Measurements from ENCODE around the gene CDK19. TPM values are rescaled to one million over a fixed set of nuclear protein-coding genes. Genes with fewer than 3 reads are reported as not detected.
A peak's percentile ranks its signal among the peaks of the same experiment; 100 is the strongest.

Gene CDK19
- total RNA-seq, 1 donor from 2014 or later = 41.1 TPM

DNA sequence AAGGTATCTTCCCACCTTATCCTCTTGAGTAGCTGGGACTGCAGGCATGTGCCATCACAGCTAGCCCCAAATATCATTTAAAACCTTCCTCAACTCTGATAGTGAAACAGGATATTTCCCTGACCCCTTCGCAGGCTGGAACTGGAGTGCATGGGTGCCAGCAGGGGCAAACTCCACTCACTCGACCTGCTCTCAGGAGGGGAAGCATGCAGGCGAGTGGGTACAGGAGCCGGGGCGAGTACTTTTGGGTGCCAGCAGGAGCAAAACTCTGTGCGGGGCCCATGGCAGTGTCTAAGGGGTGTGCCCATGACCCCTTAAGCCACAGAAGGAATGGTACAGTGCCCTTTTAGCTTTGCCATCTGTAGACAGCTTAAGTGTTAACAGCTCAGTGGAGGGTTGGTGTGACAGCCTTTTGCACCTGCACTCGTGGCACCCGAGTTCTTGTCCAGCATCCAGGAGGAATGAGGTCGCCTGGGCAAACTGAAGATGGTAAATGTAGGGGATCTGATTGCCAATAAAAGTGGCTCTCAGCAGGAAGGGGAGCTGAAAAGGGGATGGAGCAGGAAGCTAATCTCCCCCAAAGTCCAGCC, 155.1 kb downstream of the CDK19 start:
- DNase-seq (ENCODE audit: low spot score) = no peak

DNA sequence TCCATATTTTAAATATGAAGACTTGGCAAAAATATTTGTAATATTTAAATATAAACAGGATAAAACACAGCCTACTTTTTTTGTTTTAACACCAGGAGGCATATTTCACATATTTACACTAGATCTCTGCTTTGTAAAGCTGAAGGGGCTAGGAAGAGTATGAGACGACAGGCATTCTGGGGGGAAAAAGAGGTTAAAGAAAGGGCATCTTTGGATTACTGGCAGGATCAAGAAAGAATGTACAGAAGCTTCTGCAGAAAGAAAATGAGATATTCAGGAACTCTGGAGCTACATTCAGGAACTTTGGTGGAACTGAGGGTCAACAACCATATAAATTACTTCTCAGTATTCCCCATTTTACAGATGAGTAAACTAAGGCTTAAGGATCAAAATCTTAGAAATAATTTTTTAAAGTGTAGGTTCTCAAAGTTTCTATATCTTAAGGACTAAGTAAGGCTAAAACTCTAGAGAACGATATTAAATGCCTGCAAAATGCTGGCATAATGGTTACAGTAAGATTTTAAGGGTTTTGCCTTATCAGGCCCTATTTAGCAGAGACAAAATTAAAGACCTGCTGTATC, 156.5 kb downstream of the CDK19 start:
- DNase-seq (ENCODE audit: low spot score) = no peak

DNA sequence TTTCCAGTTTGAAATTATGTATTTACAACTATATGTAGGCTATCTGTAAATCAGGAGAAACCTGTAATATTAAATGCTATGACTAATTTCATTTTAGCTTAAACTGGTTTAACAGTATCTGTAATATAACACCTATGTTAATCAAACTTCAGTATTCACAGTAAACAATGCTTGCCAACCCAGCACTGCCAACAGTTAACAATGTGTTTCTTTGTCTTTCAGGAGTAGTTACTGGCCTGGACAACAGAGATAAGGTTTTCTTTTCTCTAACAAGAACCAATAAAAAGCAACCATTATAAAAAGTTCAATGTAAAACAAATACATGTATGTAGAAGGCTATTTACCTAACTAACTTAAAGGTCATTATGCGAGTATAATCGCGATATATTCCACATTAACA, 158.8 kb downstream of the CDK19 start:
- DNase-seq (ENCODE audit: low spot score) = peak; percentile 45

DNA sequence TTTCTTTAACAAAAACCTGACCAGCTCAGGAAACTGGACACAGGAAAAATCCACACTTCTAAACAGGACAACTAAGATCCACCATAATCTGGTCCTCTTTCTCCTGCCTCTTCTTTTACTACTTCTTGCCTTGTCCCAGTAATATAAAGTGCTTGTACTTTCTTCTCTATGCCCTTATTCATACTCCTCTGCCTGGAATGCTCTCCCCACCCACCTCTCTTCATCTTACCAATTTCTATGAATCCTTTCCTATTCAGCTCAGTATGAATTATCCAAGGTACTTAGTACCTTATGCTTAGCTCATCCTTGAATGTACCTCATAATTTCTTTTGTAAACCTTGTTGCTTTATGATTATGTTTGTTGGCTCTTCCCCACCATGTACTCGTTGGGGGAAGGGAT, 159.4 kb downstream of the CDK19 start:
- no peak for DNase-seq (ENCODE audit: low spot score)

DNA sequence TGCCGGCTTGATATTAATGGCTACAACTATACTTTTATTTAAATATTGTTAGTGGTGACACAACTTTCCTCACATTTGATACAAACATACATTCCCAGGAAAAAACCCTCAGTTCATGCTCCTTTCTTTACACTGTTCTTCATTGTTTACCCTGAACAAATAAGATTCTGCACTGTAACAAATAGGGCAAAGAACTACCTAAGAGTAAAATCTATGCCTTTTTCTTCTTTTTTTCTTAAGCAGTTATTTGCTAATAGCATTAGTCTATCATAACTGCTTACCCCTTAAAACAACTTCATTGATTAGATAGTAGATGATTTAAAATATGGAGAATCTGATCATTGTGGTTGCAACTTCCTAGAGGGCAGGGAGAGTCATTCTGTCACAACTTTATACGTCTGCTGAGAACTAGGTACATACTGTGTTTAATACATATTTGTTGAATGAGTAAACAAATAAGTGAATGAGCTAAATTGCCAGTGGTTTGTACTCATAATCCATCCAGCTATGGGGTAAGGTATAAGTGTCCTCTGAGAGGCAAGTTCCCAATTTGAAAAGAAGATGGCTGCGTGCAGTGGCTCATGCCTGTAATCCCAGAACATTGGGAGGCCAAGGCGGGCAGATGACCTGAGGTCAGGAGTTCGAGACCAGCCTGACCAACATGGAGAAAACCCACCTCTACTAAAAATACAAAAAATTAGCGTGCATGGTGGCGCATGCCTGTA, 161.0 kb downstream of the CDK19 start:
- DNase-seq (ENCODE audit: low spot score) = no peak

DNA sequence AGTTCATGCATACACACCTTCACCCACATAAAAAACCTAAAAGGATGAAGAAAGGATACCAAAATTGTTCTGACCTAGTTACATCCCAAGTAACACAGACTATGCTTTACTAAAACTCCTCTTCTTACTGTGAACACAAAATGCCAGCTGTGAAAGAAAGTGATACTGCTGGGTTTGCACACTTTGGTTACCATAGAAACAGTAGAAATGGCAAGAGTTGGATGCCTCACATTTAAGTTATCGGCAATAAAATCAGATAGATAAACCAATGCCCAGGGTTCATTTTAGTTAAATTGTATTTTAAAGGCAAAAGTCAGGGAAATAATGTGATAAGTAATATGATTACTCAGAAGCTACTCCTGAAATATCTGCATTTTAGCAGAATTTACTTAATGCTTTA, 161.9 kb downstream of the CDK19 start:
- no peak for DNase-seq (ENCODE audit: low spot score)

DNA sequence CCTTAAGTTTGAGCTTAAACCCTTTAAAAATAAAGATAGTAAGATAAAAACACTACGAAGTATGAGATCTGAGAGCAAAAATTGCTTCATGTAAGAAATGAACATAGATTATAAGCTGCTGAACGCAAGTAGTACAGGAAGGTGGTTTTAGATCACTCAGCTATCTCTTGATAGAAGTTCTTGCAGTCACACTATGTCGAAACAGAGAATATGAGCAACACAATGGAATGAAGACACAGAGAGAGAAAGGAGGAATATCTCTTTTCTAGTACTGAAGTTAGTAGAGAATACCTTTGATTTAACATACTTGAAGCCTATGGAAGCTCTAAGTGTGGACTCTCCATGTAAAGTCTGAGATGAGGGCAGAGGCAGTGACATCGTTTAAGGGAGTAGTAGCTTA, 162.7 kb downstream of the CDK19 start:
- no peak for DNase-seq (ENCODE audit: low spot score)

DNA sequence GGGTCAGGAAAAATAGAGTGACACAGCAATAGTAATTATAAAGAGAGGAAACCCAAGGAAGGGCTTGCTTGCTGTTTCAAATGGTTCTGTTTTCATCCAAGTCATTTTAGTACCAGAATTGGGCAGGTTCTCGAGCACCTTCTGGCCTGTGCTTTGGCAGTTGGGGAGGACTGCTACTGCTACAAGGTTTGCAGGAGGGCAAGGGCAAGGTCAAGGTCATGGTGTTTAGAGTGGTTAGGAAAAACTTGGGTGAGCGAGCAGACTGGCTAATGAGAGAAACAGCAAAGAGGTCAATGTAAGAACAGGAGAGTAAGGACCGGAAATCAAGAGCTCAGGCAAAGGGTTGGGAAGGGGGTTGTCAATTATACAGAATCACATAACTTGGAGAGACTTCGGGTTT, 164.5 kb downstream of the CDK19 start:
- DNase-seq (ENCODE audit: low spot score) = no peak

DNA sequence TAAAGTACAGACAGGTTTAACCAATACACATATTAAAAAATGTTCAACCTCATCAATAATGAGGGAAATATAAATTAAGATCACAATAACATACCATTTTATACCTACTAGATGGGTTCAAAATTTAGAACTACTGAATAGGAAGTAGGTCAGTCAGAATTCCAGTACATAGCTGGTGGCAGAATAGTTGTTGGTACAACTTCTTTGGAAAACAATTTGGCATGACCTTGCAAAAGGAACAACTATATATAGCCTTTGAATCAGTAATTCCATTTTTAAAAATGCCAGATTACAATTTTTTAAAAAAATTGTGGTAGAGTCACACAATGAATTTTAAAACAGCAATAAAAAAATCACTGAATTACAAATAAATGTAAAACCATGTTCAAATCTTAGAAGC, 165.6 kb downstream of the CDK19 start:
- DNase-seq (ENCODE audit: low spot score) = no peak

DNA sequence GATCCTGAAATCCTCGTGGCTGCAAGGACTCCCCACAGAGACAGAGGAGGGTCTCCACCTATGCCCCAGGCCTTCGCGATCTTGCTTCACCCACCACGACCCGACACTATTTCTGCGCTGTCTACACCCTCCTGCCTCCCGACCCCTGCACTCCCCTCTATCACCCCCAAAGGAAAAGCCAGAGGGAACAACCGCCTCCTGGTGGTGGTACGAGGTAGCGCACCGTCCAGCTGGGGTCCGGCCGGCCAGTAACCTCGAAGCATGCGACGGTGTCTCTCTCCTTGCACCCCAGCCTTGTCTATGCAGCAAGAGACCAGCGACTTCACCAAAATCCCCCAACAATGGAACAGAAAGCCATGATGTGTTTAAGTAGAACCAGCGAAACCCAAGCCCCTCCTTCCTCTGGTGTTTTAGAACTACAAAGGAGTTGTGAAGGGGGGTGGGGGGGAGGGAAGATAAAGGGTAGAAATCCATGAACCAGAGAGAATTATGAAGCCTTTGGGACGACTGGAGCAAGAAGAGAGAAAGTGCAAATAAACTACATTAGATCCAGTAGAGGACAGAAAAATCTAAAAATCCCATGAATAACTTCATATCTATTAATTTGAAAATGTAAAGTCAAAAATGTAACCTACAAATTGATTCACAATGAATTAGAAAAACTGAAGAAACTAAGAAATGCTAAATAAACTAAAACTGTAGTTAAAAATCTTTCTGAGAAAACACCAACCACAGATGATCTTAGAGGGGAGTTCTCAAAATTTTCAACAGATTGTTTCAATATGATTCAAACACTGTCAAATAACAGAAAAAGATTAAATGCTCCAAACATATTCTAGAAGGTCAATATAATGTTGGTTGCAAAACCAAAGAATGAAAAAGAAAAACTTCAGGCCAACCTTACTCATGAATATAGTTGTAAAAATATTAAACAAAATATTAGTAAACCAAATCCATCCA, 168.0 kb downstream of the CDK19 start:
- no peak for DNase-seq (ENCODE audit: low spot score)

DNA sequence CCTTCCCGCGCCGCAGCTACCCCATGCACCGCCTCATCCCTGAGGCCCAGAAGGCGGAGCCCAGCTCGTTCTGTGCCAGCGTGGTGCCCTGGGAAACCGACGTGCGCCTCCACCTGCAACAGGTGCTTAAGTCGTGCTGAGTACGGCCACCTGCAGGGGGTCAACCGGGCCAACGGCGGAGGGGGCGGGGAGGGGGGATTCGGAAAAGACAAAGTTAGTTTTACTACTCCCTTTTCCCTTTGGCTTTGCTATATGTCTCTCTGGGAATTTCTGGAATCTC, 168.9 kb downstream of the CDK19 start:
- DNase-seq (ENCODE audit: low spot score) = no peak

DNA sequence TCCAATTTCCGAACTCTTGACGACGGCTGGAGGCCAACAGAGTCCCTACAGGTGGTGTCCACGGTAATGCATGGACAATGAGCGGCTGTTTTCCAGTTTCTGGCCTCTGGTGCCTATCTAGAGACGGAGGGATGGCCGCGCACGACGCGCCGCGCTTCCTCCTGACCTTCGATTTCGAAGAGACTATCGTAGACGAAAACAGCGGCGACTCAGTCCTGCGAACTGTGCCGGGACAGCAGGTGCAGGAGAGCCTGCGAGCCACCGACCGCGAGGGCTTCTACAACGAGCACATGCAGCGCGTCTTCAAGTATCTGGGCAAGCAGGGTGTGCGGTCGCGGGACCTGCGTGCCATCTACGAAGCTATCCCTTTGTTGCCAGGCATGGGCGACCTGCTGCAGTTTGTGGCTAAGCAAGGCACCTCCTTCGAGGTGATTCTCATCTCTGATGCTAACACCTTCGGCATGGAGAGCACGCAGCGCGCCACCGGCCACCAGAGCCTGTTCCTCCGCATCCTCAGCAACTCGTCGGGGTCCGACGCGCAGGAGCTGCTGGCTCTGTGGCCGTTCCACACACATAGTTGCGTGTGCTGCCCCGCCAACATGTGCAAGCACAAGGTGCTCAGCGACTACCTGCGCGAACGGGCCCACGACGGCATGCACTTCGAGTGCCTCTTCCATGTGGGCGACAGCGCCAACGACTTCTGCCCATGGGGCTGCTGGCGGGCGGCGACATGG, 169.4 kb downstream of the CDK19 start:
- no peak for DNase-seq (ENCODE audit: low spot score)

DNA sequence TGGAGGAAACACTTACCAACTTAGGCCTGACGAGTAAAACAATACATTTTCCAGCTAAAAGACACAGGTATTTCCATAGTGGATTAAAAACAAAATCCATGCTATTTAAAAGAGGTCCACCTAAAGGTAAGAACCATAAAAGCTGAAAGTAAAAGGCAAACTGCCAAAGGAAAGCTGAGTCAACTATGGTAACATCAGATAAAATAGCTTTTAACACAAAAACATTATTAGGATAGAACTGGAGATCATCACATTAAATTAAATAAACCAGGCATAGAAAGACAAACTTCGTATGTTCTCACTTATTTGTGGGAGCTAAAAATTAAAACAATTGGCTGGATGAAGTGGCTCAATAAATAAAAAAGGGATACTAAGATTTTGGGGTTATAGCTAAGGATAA, 172.1 kb downstream of the CDK19 start:
- DNase-seq (ENCODE audit: low spot score) = no peak

DNA sequence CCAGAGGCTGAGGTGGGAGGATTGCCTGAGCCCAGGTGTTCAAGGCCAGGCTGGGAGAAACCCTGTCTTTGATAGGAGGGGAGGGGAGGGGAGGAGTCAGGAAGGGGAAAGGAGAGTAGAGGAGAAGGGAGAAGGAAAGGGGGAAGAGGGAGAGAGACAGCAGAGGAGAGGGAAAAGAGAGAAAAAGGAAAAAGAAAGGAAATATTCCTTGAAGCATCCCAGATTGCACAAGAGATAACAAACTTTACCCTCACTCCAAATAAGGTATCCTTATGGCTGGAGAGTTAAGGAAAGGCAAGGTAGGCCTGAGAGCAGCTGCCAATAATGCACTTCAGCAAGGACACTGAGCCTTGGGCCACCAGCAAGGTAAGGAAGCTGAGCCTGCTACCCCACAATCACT, 172.6 kb downstream of the CDK19 start:
- DNase-seq (ENCODE audit: low spot score) = no peak

DNA sequence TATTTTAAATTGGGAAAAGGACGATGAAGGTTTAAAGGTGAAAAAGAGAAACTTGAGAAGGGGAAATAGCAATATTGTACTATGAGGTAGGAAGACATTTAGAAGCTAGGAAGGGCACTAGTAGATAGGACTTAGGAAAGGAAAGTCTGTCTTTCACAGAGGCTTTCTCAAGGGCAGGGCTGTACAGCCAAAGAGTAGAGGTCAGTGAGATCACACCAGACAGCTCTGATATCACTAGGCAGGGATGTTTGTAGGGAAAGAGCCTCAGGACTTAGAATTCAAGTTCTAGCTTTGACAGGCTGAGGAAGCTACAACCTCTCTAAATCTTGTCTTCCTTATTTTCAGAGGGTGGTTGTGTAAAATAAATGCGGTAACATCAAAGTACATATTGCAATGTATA, 178.5 kb downstream of the CDK19 start:
- DNase-seq (ENCODE audit: low spot score) = no peak

DNA sequence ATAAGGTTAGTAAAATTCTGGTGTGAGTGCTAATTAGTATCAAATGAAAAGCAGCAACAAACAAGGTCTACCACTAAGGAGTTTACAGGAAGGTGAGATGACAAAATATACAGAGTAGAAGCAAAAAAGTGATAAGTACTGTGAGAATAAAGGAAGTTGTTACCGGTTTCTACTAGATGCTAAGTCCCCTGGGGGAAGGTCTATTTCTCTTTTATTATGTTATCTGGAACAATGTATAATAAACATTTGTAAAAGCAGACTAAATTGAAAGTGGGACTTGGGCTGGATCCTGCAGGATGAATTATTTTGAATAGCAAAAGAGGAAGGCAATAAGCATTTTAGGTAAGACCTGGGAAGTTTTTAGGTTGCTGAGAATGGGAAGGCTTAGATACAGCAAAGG, 180.2 kb downstream of the CDK19 start:
- no peak for DNase-seq (ENCODE audit: low spot score)

DNA sequence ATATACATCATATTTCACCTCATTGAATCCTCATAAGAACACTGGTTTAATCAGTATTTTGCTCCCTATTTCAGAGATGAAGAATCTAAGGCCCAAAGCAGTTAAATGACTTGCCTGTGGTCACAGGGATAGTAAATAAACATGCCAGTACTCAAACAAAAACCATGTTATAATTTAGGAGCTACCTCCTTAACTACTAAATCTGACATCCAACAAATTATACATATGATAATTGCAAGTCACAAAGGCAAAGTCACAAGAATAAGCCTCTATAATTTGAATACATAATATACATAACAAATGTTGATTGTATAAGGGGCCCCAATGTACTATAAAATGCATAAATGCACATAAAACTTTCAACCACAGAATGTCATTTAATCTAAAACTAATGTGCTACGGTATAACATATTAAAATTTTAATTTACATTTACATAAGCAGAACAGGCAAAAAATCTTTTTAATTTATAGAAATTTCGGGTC, 181.5 kb downstream of the CDK19 start:
- DNase-seq (ENCODE audit: low spot score) = no peak

DNA sequence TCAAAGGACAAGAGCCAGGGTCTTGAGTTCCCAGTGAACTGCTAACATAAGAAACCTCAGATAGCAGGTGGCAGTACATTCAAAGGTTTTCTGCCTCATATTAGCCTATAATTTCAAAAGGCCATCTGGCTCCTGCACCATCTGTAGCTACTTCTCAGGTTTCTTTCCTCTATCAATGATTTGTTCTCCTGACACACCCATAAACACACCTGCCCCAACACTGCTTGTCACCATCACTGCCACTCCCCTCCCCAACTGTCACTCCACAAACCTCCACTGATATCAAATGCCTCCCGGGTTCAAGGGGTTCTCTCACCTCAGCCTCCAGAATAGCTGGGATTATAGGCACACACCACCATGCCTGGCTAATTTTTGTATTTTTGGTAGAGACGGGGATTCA, 186.1 kb downstream of the CDK19 start:
- DNase-seq (ENCODE audit: low spot score) = no peak

DNA sequence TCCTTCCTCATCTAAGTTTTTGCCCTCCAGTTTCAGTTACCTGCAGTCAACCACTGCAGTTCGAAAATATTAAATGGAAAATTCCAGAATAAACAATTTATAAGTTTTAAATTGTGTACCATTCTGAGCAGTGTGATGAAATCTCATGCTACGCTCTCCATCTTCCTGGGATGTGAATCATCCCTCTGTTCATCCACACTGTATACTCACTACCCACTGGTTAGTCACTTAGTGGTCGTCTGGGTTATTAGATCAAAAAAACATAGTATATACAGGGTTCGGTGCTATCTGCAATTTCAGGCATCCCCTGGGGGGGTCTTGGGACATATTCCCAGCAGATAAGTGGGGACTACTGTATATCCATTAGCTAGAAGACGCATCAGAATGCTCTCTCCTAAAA, 186.9 kb downstream of the CDK19 start:
- no peak for DNase-seq (ENCODE audit: low spot score)

DNA sequence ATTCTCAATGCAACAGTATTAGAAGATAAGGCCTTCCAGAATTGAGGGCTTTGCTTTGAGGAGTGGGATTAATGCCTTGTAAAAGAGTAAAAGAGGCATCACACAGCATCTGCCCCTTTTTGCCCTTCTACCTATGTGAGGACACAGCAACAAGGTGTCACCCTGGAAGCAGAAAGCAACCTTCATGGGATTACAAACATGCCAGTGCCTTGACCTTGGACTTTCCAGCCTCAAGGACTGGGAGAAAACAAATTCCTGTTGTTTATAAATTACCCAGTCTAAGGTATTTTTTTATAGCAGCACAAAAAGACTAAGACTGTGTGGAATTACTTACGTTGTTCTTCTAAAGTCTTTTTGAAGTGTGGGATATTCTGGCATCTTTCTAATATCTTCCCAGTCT, 188.8 kb downstream of the CDK19 start:
- no peak for DNase-seq (ENCODE audit: low spot score)

DNA sequence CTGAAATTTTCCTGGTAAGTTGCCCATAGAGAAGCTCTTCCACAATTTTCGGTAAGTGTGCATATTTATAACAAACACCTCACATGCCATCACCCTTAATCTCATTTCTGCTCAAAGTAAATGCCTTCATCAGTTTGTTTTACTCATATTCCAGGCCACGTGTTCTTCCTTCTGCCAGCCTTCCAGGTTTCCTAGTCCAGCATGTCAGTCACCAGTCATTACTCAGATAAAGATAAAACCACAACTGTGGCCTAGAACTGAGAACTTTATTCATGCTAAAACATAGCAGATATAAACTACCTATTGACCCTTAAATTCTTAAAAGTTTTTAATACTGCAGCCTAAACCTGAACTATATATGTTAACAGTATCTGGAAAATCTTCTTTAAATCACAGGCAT, 189.4 kb downstream of the CDK19 start:
- no peak for DNase-seq (ENCODE audit: low spot score)
